Measurements from ENCODE around the gene KRT73.

DNA sequence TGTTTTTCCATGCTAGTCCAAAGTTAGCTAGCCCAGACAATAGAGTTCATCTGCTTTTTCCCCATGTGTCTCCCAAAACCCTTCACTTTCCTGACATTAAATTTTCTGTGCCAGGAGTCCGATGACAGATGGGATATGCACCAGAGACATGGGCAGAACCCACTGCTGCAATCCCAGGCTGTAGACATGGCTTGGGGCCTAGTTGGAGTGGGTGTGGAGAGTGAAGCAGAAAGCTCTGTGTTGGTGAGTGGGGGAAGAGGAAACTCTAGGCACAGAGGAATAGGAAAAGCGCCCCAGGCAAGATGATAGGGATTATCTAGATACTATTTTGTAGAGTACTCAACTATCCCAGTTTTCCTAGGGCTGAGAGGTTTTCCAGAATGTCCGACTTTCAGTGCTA, 39.9 kb downstream of the KRT73 start:
- TF ChIP-seq, protein P1, sequence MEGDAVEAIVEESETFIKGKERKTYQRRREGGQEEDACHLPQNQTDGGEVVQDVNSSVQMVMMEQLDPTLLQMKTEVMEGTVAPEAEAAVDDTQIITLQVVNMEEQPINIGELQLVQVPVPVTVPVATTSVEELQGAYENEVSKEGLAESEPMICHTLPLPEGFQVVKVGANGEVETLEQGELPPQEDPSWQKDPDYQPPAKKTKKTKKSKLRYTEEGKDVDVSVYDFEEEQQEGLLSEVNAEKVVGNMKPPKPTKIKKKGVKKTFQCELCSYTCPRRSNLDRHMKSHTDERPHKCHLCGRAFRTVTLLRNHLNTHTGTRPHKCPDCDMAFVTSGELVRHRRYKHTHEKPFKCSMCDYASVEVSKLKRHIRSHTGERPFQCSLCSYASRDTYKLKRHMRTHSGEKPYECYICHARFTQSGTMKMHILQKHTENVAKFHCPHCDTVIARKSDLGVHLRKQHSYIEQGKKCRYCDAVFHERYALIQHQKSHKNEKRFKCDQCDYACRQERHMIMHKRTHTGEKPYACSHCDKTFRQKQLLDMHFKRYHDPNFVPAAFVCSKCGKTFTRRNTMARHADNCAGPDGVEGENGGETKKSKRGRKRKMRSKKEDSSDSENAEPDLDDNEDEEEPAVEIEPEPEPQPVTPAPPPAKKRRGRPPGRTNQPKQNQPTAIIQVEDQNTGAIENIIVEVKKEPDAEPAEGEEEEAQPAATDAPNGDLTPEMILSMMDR (IDR thresholded peaks at IDR 0.05; ENCODE audit: low read depth, low read length), result no peak
- no peak for TF ChIP-seq POLR2A (IDR thresholded peaks at IDR 0.05; ENCODE audit: extremely low read depth, insufficient read length)
- TF ChIP-seq, protein P2, sequence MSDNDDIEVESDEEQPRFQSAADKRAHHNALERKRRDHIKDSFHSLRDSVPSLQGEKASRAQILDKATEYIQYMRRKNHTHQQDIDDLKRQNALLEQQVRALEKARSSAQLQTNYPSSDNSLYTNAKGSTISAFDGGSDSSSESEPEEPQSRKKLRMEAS (IDR thresholded peaks at IDR 0.05; ENCODE audit: low read depth, low read length), result no peak
- TF ChIP-seq MYC (IDR thresholded peaks at IDR 0.05; ENCODE audit: low read depth, low read length), result no peak

Measured in NB4 (cell line).